Measurements from ENCODE around the gene PDCL3. TPM values are rescaled to one million over a fixed set of nuclear protein-coding genes. Genes with fewer than 3 reads are reported as not detected.

PDCL3 gene
- total RNA-seq, 1 experiment from 2014 or later: 21.3 TPM

DNA sequence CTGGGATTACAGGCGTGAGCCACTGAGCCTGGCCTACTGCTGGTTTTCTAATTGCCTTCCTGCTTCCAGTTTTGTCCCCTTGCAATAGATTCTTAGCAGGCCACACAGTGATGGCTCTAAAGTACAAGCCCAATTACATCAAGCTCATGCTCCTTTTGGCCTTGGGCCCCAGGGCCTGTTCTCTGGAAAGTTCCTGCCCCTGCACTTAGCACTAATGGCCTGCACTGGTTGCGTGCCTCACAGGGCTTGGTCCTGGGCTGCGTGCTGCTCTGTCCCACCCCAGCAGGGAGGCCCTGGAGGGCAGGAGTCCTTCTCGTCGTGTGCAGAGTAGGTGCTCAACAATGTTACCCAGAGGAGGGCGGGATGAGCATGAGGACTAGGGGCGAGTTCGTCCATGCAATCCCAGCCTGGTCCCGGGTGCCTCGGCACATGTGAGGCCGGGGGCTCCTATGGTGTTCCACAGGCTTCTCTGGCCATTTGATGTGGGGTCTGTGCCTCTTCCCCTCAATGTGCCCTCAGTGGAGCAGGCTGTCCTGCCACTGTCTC is 51.7 kb downstream of the PDCL3 start:
- Mint-ChIP-seq H3K27ac (ENCODE audit: unreplicated experiment) (no peak overlapping the region), H3K4me3 (ENCODE audit: unreplicated experiment) (no peak overlapping the region), H3K27me3 (ENCODE audit: insufficient read depth, unreplicated experiment) (peaks cover 23% of the 10 kb centered on the region), H3K9me3 (ENCODE audit: unreplicated experiment) (no peaks in the 10 kb centered on the region), H3K4me1 (ENCODE audit: low read depth, unreplicated experiment) (no peaks in the 10 kb centered on the region), H3K36me3 (ENCODE audit: insufficient read depth, unreplicated experiment) (no peaks in the 10 kb centered on the region)
- Histone ChIP-seq H3K4me3 (ENCODE audit: low read depth, low read length) (no peak overlapping the region), H3K9me3 (no peaks in the 10 kb centered on the region), H3K4me1 (no peaks in the 10 kb centered on the region), H3K36me3 (ENCODE audit: control insufficient read depth, insufficient read depth, low read length) (no peaks in the 10 kb centered on the region), H3K27me3 (replicated peaks; ENCODE audit: control insufficient read depth, insufficient read depth, low read length) (no peaks in the 10 kb centered on the region)
- ChIA-PET CTCF (no interaction called here), POLR2A (no interaction called here)
- no TSS peak for BruUV-seq (replicated peaks)
- TF ChIP-seq CTCF (IDR thresholded peaks at IDR 0.05; ENCODE audit: insufficient read depth in 1 of 2, low read depth in 1 of 2, low read length in 1 of 2, severe bottlenecking in 1 of 2, unreplicated experiment in 1 of 2): no peak
- intact Hi-C loops (cut with micrococcal nuclease; ENCODE audit: unreplicated experiment): no loop called here
- DNase-seq: no peak

DNA sequence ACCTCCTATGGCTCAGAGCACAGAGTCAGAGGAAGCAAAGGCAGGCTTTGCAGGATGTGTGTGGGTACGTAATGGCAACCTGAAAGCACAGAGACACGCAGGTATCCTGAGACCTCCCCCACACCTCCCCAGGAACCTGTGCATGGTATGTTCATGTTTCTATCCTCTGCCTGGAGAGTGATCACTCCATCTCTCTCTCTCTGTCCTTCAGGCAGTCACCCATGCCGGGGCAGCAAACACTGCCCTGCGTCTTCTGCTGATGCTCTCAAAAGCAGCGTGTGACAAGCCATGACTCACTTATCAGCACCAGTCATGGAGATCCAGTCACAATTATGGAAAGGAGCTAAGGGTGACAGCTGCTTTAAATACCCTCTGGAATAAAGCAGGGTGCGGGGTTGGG is 52.7 kb downstream of the PDCL3 start:
- H3K4me1 ChIP-seq: no peaks in the 10 kb centered on the region
- no TSS peak for BruUV-seq (replicated peaks)
- no peak for TF ChIP-seq CTCF (IDR thresholded peaks at IDR 0.05; ENCODE audit: insufficient read depth in 1 of 2, low read depth in 1 of 2, low read length in 1 of 2, severe bottlenecking in 1 of 2, unreplicated experiment in 1 of 2)
- DNase-seq: no peak
- intact Hi-C loops (cut with micrococcal nuclease; ENCODE audit: unreplicated experiment): no loop called here
- H3K27me3 Mint-ChIP-seq (ENCODE audit: insufficient read depth, unreplicated experiment): peaks cover 24% of the 10 kb centered on the region
- ChIA-PET CTCF (no interaction called here), POLR2A (no interaction called here)
- no peak overlapping the region for H3K4me3 Mint-ChIP-seq (ENCODE audit: unreplicated experiment)
- peaks cover 2% of the 10 kb centered on the region for H3K9me3 Mint-ChIP-seq (ENCODE audit: unreplicated experiment)
- no peaks in the 10 kb centered on the region for H3K27me3 ChIP-seq (replicated peaks; ENCODE audit: control insufficient read depth, insufficient read depth, low read length)
- no peak overlapping the region for H3K27ac Mint-ChIP-seq (ENCODE audit: unreplicated experiment)
- no peaks in the 10 kb centered on the region for H3K36me3 ChIP-seq (ENCODE audit: control insufficient read depth, insufficient read depth, low read length)
- H3K4me3 ChIP-seq (ENCODE audit: low read depth, low read length): no peak overlapping the region
- H3K9me3 ChIP-seq: no peaks in the 10 kb centered on the region
- H3K36me3 Mint-ChIP-seq (ENCODE audit: insufficient read depth, unreplicated experiment): no peaks in the 10 kb centered on the region
- H3K4me1 Mint-ChIP-seq (ENCODE audit: low read depth, unreplicated experiment): no peaks in the 10 kb centered on the region

GRCh38 chr2:100615886-100616285 is 53.1 kb downstream of the PDCL3 start:
- no peak for DNase-seq
- Histone ChIP-seq H3K9me3 (no peaks in the 10 kb centered on the region), H3K27me3 (replicated peaks; ENCODE audit: control insufficient read depth, insufficient read depth, low read length) (no peaks in the 10 kb centered on the region), H3K4me1 (no peaks in the 10 kb centered on the region), H3K4me3 (ENCODE audit: low read depth, low read length) (no peak overlapping the region), H3K36me3 (ENCODE audit: control insufficient read depth, insufficient read depth, low read length) (no peaks in the 10 kb centered on the region)
- Mint-ChIP-seq H3K27me3 (ENCODE audit: insufficient read depth, unreplicated experiment) (peaks cover 27% of the 10 kb centered on the region), H3K27ac (ENCODE audit: unreplicated experiment) (no peak overlapping the region), H3K36me3 (ENCODE audit: insufficient read depth, unreplicated experiment) (no peaks in the 10 kb centered on the region), H3K4me1 (ENCODE audit: low read depth, unreplicated experiment) (no peaks in the 10 kb centered on the region), H3K4me3 (ENCODE audit: unreplicated experiment) (no peak overlapping the region), H3K9me3 (ENCODE audit: unreplicated experiment) (peaks cover 6% of the 10 kb centered on the region)
- POLR2A ChIA-PET: no interaction called here
- intact Hi-C loops (cut with micrococcal nuclease; ENCODE audit: unreplicated experiment): no loop called here
- TF ChIP-seq CTCF (IDR thresholded peaks at IDR 0.05; ENCODE audit: insufficient read depth in 1 of 2, low read depth in 1 of 2, low read length in 1 of 2, severe bottlenecking in 1 of 2, unreplicated experiment in 1 of 2): no peak
- CTCF ChIA-PET: no interaction called here
- BruUV-seq (replicated peaks): no TSS peak

Data from Caco-2 (cell line).